Gastrocnemius medialis (tissue), 4 donors: ENCODE data around the gene YPEL2. TPM values are rescaled to one million over a fixed set of nuclear protein-coding genes. Genes with fewer than 3 reads are reported as not detected.

Experiments used
- ATAC-seq, 2 donors: fragments of 150-250 bp; one replicate each; pipeline ENCODE4 v1.9.1; 2016
- DNase-seq, 2 donors: peaks; one replicate each; pipeline ENCODE4 v3.0.0-alpha.2; 2019
- H3K27ac ChIP-seq, 4 donors: fragments of 200-600 bp; sonication (generic); 1 replicate in 1 of 4; 2 replicates in 3 of 4; pipeline ENCODE4 v1.5.1; 2016 to 2018; ENCODE audit warnings: mild to moderate bottlenecking in 2 of 4, moderate library complexity in 1 of 4
- H3K27me3 ChIP-seq, 3 donors: fragments of 200-600 bp; sonication (generic) in 2 of 3; 1 replicate in 1 of 3; 2 replicates in 2 of 3; pipeline versions ENCODE4 v1.5.1 to v1.6.0; 2016 to 2019; ENCODE audit warnings: mild to moderate bottlenecking in 1 of 3, moderate library complexity in 1 of 3
- H3K36me3 ChIP-seq, 2 donors: fragments of 200-600 bp; sonication (generic) in 1 of 2; one replicate each; pipeline ENCODE4 v1.5.1; 2017 to 2018
- H3K4me1 ChIP-seq, 2 donors: fragments of 200-600 bp; sonication (generic) in 1 of 2; one replicate each; pipeline ENCODE4 v1.5.1; 2016 to 2017; ENCODE audit warnings: mild to moderate bottlenecking in 2 of 2
- H3K4me3 ChIP-seq, 4 donors: fragments of 200-600 bp; sonication (generic) in 3 of 4; 1 replicate in 1 of 4; 2 replicates in 3 of 4; pipeline ENCODE4 v1.5.1; 2016 to 2019; ENCODE audit warnings: mild to moderate bottlenecking in 2 of 4
- H3K9me3 ChIP-seq, 3 donors: fragments of 200-600 bp; sonication (generic) in 2 of 3; 1 replicate in 1 of 3; 2 replicates in 2 of 3; pipeline ENCODE4 v1.5.1; 2016 to 2019
- CTCF ChIP-seq, 5 experiments: fragments of 450-650 bp in 3 of 5; fragments of 200-600 bp in 2 of 5; sonication (generic) in 2 of 5; IDR thresholded peaks in 4 of 5; conservative IDR thresholded peaks in 1 of 5; 1 replicate in 4 of 5; 2 replicates in 1 of 5; pipeline ENCODE4 v1.5.1; 2016 to 2019; ENCODE audit warnings: antibody characterized with exemption in 5 of 5, mild to moderate bottlenecking in 3 of 5, moderate library complexity in 3 of 5
- POLR2A ChIP-seq, 2 donors: fragments of 450-650 bp; IDR thresholded peaks; one replicate each; pipeline ENCODE4 v1.6.1; 2017; ENCODE audit warnings: antibody characterized with exemption in 2 of 2, mild to moderate bottlenecking in 2 of 2, moderate library complexity in 2 of 2
- in situ Hi-C, 4 donors: fragments of 200-750 bp; cut with MboI; loops; one replicate each; pipeline versions ENCODE4 v1.15.0 to v1.8.0; 2017; ENCODE audit warnings: low sequenced_read_pairs in 4 of 4
- intact Hi-C: fragments of 100-400 bp; cut with DNase I; formaldehyde crosslinking; loops from one replicate; pipeline ENCODE4 v1.15.1; 2023; ENCODE audit warnings: low total_unique reads
- microRNA-seq, 2 donors: library from miRNA; unstranded; fragments of <30 nt; microRNA quantifications; one replicate each; pipeline ENCODE4, GENCODE V29; 2016; ENCODE audit warnings: borderline replicate concordance in 2 of 2
- total RNA-seq, 4 donors: library from RNA; depleted of rRNA; stranded (reverse); fragments of >200 nt; gene quantifications; one replicate each; pipeline versions ENCODE4 v1.1.0 to v1.2.3, GENCODE V29; 2016

Gene YPEL2
- total RNA-seq, 4 donors from 2014 or later, result 18.9 to 27.4 (median 22.2) TPM

GRCh38 chr17:59440757-59441463 is 109.5 kb downstream of the YPEL2 start:
- TF ChIP-seq POLR2A (IDR thresholded peaks at IDR 0.05), result no peak
- peak; percentile 82 to 93 (median 88) for TF ChIP-seq CTCF (IDR thresholded peaks at IDR 0.05 in 4 of 5, conservative IDR thresholded peaks at IDR 0.05 in 1 of 5)
- DNase-seq (peak; percentile 82 to 89), ATAC-seq (peak; percentile 94 to 99)
- intact Hi-C loops, result loop anchor here (1.0 kb wide), 2 partner anchors 112 to 130 kb away; no protein-coding TSS in a partner anchor
- Histone ChIP-seq H3K36me3 (no peaks in the 10 kb centered on the region), H3K27me3 (no peaks in the 10 kb centered on the region), H3K4me1 (peaks cover 14 to 36% of the 10 kb centered on the region in 2 donors), H3K27ac (peak overlapping the region; percentile 63 to 72 (median 68)), H3K9me3 (no peaks in the 10 kb centered on the region), H3K4me3 (no peak overlapping the region)
- in situ Hi-C loops, result loop anchor here in 2 of 4 donors (5.0 kb wide), 2 partner anchors 114 to 129 kb away; no protein-coding TSS in a partner anchor

- no peaks in the 10 kb centered on the region for H3K27me3 ChIP-seq
- in situ Hi-C loops (loop anchor here in 2 of 4 donors (5.0 kb wide), 2 partner anchors 114 to 129 kb away; no protein-coding TSS in a partner anchor), intact Hi-C loops (no loop called here)
- no peak for TF ChIP-seq POLR2A (IDR thresholded peaks at IDR 0.05)
- no peak for TF ChIP-seq CTCF (IDR thresholded peaks at IDR 0.05 in 4 of 5, conservative IDR thresholded peaks at IDR 0.05 in 1 of 5)
- no peaks in the 10 kb centered on the region for H3K9me3 ChIP-seq
- H3K27ac ChIP-seq, result peak overlapping the region; percentile 27 to 65 (median 57)
- no peaks in the 10 kb centered on the region for H3K36me3 ChIP-seq
- DNase-seq, result no peak
- H3K4me1 ChIP-seq, result peaks cover 14 to 36% of the 10 kb centered on the region in 2 donors
- H3K4me3 ChIP-seq, result no peak overlapping the region
- ATAC-seq, result no peak
Observed at GRCh38 chr17:59441464-59442096, 110.1 kb downstream of the YPEL2 start.

GRCh38 chr17:59443106-59443505 is 111.7 kb downstream of the YPEL2 start:
- TF ChIP-seq POLR2A (IDR thresholded peaks at IDR 0.05), result no peak
- no peak for TF ChIP-seq CTCF (IDR thresholded peaks at IDR 0.05 in 4 of 5, conservative IDR thresholded peaks at IDR 0.05 in 1 of 5)
- in situ Hi-C loops, result loop anchor here in 2 of 4 donors (5.0 kb wide), 2 partner anchors 116 to 131 kb away; no protein-coding TSS in a partner anchor
- intact Hi-C loops, result no loop called here
- no peak overlapping the region for H3K27ac ChIP-seq
- no peaks in the 10 kb centered on the region for H3K36me3 ChIP-seq
- ATAC-seq, result no peak
- no peak for DNase-seq
- peaks cover 7 to 22% of the 10 kb centered on the region in 2 donors for H3K4me1 ChIP-seq
- H3K27me3 ChIP-seq, result no peaks in the 10 kb centered on the region
- H3K9me3 ChIP-seq, result no peaks in the 10 kb centered on the region
- no peak overlapping the region for H3K4me3 ChIP-seq

Small RNAs within 50 kb of the gene (microRNA-seq; reads per million reads assigned to microRNA genes)
- 0.85 to 2.4 reads per million in 2 donors for gene MIR4729

Other genes starting within 250 kb of the YPEL2 start
- 10 to 100 TPM; 16.1 to 17.5 (median 16.3) TPM for gene TRIM37, start 224.8 kb upstream of the YPEL2 start, total RNA-seq
- gene SKA2, start 176.5 kb upstream of the YPEL2 start, total RNA-seq, result 10 to 100 TPM in 2 of 4 donors, 1 to 10 TPM in 2; 4.1 to 17.8 (median 8.7) TPM
- 1 to 10 TPM in 1 of 4 donors, under 1 TPM in 2, not detected in 1; 0.20 to 7.9 (median 0.53) TPM for gene PRR11, start 175.9 kb upstream of the YPEL2 start, total RNA-seq
- gene SMG8, start 121.6 kb upstream of the YPEL2 start, total RNA-seq, result 10 to 100 TPM in 2 of 4 donors, 1 to 10 TPM in 2; 6.7 to 11.7 (median 10.0) TPM
- gene GDPD1, start 111.1 kb upstream of the YPEL2 start, total RNA-seq, result under 1 TPM in 3 of 4 donors, not detected in 1; 0.29 to 0.95 (median 0.29) TPM
- gene DHX40, start 234.0 kb downstream of the YPEL2 start, total RNA-seq, result 10 to 100 TPM; 21.2 to 32.2 (median 26.9) TPM